ENCODE results near the gene ANO10. TPM values are rescaled to one million over a fixed set of nuclear protein-coding genes. Genes with fewer than 3 reads are reported as not detected.

Gene ANO10
- total and polyA plus RNA-seq, 2 of the 8 experiments (the other 6 are each of a cell fraction or from before 2014, with no cell fraction given), result 38.0 to 53.2 TPM

DNA sequence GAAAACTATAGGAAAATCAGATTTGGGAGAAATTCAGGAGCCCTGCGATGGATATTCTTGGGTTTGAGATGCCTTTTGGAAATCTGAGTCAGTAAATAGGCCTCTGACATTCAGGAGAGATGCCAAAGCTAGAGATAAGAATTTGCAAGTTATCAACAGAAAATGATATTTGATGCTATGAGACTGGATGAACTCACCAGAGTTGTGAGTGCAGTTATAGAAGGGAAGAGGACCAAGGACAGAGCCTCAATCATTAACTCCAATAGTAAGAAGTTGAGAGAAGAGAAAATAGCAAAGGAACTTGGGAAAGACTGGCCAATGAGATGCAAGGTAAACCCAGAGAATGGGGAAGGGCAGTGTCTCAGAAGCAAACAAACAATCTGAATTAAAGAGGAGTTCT is 7.9 kb upstream of the ANO10 start:
- Histone ChIP-seq H3K27me3 (replicated peaks in 1 of 4; ENCODE audit: control insufficient read depth in 3 of 4, extremely low read depth in 1 of 4, insufficient read depth in 3 of 4, low read length in 3 of 4) (no peaks in the 10 kb centered on the region), H3K36me3 (ENCODE audit: control insufficient read depth in 2 of 4, insufficient read depth in 4 of 4, low read length in 3 of 4) (no peaks in the 10 kb centered on the region; a peak in 2 of 8 replicates), H3K9ac (replicated peaks in 1 of 4; ENCODE audit: extremely low read depth in 1 of 4, low read depth in 3 of 4, low read length in 3 of 4) (no peak overlapping the region), H2BK20ac (ENCODE audit: low read length) (no peak overlapping the region), H3K4ac (replicated peaks; ENCODE audit: insufficient read length, low read depth, low read length) (no peak overlapping the region), H3K4me2 (ENCODE audit: insufficient read depth in 1 of 2, low read depth in 2 of 2, low read length in 2 of 2) (no peak overlapping the region), H3K56ac (replicated peaks; ENCODE audit: insufficient read length, low read depth, low read length) (no peak overlapping the region), H3K14ac (ENCODE audit: insufficient read length) (no peak overlapping the region), H3K23me2 (ENCODE audit: low read depth, low read length) (no peaks in the 10 kb centered on the region), H3K4me3 (ENCODE audit: extremely low read depth in 1 of 4, insufficient read depth in 2 of 4, low read depth in 3 of 4, low read length in 4 of 4) (no peak overlapping the region), H4K8ac (ENCODE audit: extremely low read depth, insufficient read depth, low read length) (no peak overlapping the region), H4K20me1 (replicated peaks in 1 of 2; ENCODE audit: control insufficient read depth in 1 of 2, insufficient read depth in 2 of 2, low read length in 2 of 2) (no peaks in the 10 kb centered on the region), H3K27ac (ENCODE audit: low read depth, low read length) (no peak overlapping the region), H2AK5ac (ENCODE audit: low read depth, low read length) (no peak overlapping the region), H4K91ac (replicated peaks; ENCODE audit: insufficient read length, low read length) (no peak overlapping the region), H3K9me3 (ENCODE audit: insufficient read depth in 2 of 2, low read depth in 1 of 2, low read length in 1 of 2) (peaks cover 0 to 2% of the 10 kb centered on the region in 2 experiments; a peak in 1 of 4 replicates), H2AFZ (ENCODE audit: low read length) (no peak overlapping the region), H3K4me1 (replicated peaks in 1 of 4; ENCODE audit: control insufficient read depth in 3 of 4, insufficient read depth in 4 of 4, low read length in 3 of 4) (no peaks in the 10 kb centered on the region), H3K79me2 (ENCODE audit: control insufficient read depth in 1 of 2, insufficient read depth in 2 of 2, low read length in 2 of 2) (no peaks in the 10 kb centered on the region), H2BK15ac (ENCODE audit: low read length) (no peak overlapping the region), H2BK120ac (replicated peaks; ENCODE audit: low read depth, low read length) (no peak overlapping the region), H3K18ac (ENCODE audit: extremely low read depth, low read length) (no peak overlapping the region; the same call in 1 of the 2 replicates), H3K79me1 (ENCODE audit: low read depth, low read length) (no peaks in the 10 kb centered on the region), H4K5ac (ENCODE audit: insufficient read length, low read depth, low read length) (no peak overlapping the region), H3K23ac (ENCODE audit: insufficient read length) (no peak overlapping the region), H2BK12ac (ENCODE audit: low read depth, low read length) (no peak overlapping the region), H2BK5ac (ENCODE audit: low read depth, low read length) (no peak overlapping the region)
- WGBS, 2 experiments (ENCODE audit: extremely low coverage in 1 of 2, insufficient coverage in 1 of 2, insufficient read length in 1 of 2, insufficient replicate concordance in 2 of 2, low coverage in 1 of 2, low lambda C conversion rate in 2 of 2, missing lambda C conversion rate in 1 of 2), result 71% methylated on average over 1 of the region's 1 CpG; no CpG with 5 or more reads in 1 of the 2 experiments
- FAIRE-seq (no peak), DNase-seq (ENCODE audit: low read depth in 1 of 2, low spot score in 2 of 2) (no peak)
- ChIA-PET POLR2A (ENCODE audit: partially characterized antibody) (no interaction called here), CTCF (ENCODE audit: partially characterized antibody) (no interaction called here)
- no peak for TF ChIP-seq SP4 (IDR thresholded peaks at IDR 0.05; ENCODE audit: low read length)
- no peak for TF ChIP-seq GTF2F1 (IDR thresholded peaks at IDR 0.05; ENCODE audit: borderline replicate concordance, low read depth, low read length)
- TF ChIP-seq MAX (IDR thresholded peaks at IDR 0.05), result no peak
- TF ChIP-seq BRCA1 (IDR thresholded peaks at IDR 0.05; ENCODE audit: low read depth, low read length), result no peak
- no peak for TF ChIP-seq ZNF274 (IDR thresholded peaks at IDR 0.05; ENCODE audit: borderline replicate concordance, extremely low read depth, low read length)
- no peak for TF ChIP-seq RNF2 (IDR thresholded peaks at IDR 0.05; ENCODE audit: borderline replicate concordance, low read depth, low read length, missing control alignments, poor library complexity, severe bottlenecking)
- no peak for TF ChIP-seq CREB1 (IDR thresholded peaks at IDR 0.05)
- no peak for TF ChIP-seq TAF7 (optimal IDR thresholded peaks at IDR 0.05; ENCODE audit: borderline replicate concordance, low read depth, low read length)
- no peak for TF ChIP-seq CHD1 (IDR thresholded peaks at IDR 0.05; ENCODE audit: low read depth, low read length)

Data from H1 (cell line).